CD4-positive, alpha-beta T cell (primary cell): ENCODE results near the gene ERP29. TPM values are rescaled to one million over a fixed set of nuclear protein-coding genes. Genes with fewer than 3 reads are reported as not detected.
A peak's percentile ranks its signal among the peaks of the same experiment; 100 is the strongest.
"Not testable (repeated sequence)": the region's sequence is repeated elsewhere in the genome, so short reads cannot be mapped to it uniquely, and the experiment has no call there.

ENCODE experiments used
- ATAC-seq: fragments of 200-7000 bp; cut with Tn5 transposase; one replicate; pipeline ENCODE4 v1.10.0; 2022; ENCODE audit warnings: mild to moderate bottlenecking; ENCODE audit not compliant: poor library complexity
- CTCF ChIA-PET: fragments of 350-600 bp; sonication (Branson Sonifier 250); formaldehyde crosslinking; loops from one replicate; lab custom pipeline; 2021; ENCODE audit warnings: antibody characterized with exemption, inconsistent platforms; lab: Charles Lee
- POLR2A ChIA-PET: fragments of 350-600 bp; sonication (Branson Sonifier 250); formaldehyde crosslinking; loops from one replicate; lab custom pipeline; 2021; ENCODE audit warnings: antibody characterized with exemption, inconsistent platforms; lab: Charles Lee
- DNase-seq, 14 experiments: peaks; one replicate each; pipeline ENCODE4 v3.0.0-alpha.2; 2013 to 2020; ENCODE audit warnings: mixed read lengths in 2 of 14
- H3K27ac ChIP-seq, 2 donors: one replicate each; pipeline versions ENCODE4 v1.5.1 to v1.7.0; 2013; ENCODE audit warnings: low read length in 2 of 2, low read depth in 1 of 2, mild to moderate bottlenecking in 1 of 2
- H3K27me3 ChIP-seq, 2 experiments: 1 replicate in 1 of 2; 2 replicates in 1 of 2; pipeline versions ENCODE4 v1.6.1 to v1.7.0; 2013; ENCODE audit warnings: low read length in 2 of 2, control low read depth in 1 of 2, mild to moderate bottlenecking in 1 of 2, moderate library complexity in 1 of 2; ENCODE audit not compliant: insufficient read depth in 2 of 2, control insufficient read depth in 1 of 2
- H3K36me3 ChIP-seq: one replicate; pipeline ENCODE4 v1.6.1; 2013; ENCODE audit warnings: low read length, control low read depth; ENCODE audit not compliant: insufficient read depth
- H3K4me1 ChIP-seq: one replicate; pipeline ENCODE4 v1.6.1; 2013; ENCODE audit warnings: low read length, control low read depth; ENCODE audit not compliant: insufficient read depth
- H3K4me3 ChIP-seq: one replicate; pipeline ENCODE4 v1.5.1; 2013; ENCODE audit warnings: mild to moderate bottlenecking, low read length, moderate library complexity
- H3K9me3 ChIP-seq, 2 experiments: 1 replicate in 1 of 2; 2 replicates in 1 of 2; pipeline versions ENCODE4 v1.6.1 to v1.7.0; 2013; ENCODE audit warnings: low read length in 2 of 2, mild to moderate bottlenecking in 2 of 2, control low read depth in 1 of 2, moderate library complexity in 1 of 2; ENCODE audit not compliant: control insufficient read depth in 1 of 2, insufficient read depth in 1 of 2
- H3K27ac Mint-ChIP-seq: one replicate; pipeline ENCODE4 v1.8.0; 2020; ENCODE audit warnings: mixed read lengths
- H3K27me3 Mint-ChIP-seq: one replicate; pipeline ENCODE4 v1.8.0; 2021; ENCODE audit warnings: mixed read lengths
- H3K36me3 Mint-ChIP-seq: one replicate; pipeline ENCODE4 v1.8.0; 2021; ENCODE audit warnings: low read depth, mixed read lengths
- H3K4me1 Mint-ChIP-seq: one replicate; pipeline ENCODE4 v1.8.0; 2021; ENCODE audit warnings: low read depth, mixed read lengths
- H3K4me3 Mint-ChIP-seq: one replicate; pipeline ENCODE4 v1.8.0; 2020; ENCODE audit warnings: mild to moderate bottlenecking, mixed read lengths
- H3K9me3 Mint-ChIP-seq: one replicate; pipeline ENCODE4 v1.8.0; 2020; ENCODE audit warnings: mixed read lengths
- intact Hi-C, 2 experiments: fragments of 100-400 bp; cut with DNase I in 1 of 2; cut with micrococcal nuclease in 1 of 2; formaldehyde crosslinking; loops; one replicate each; pipeline versions ENCODE4 v1.15.1 to v1.9.0; 2023 to 2025; cut with DNase I, micrococcal nuclease
- total RNA-seq, 174 experiments: library from RNA in 2 of 174; stranded (reverse) in 2 of 174; gene quantifications; one replicate each; pipeline ENCODE4 v1.2.3 and lab custom pipeline; 2021 to 2026
- TF ChIP-seq, protein P1 (sequence below): fragments of 200-600 bp; IDR thresholded peaks from one replicate; pipeline ENCODE4 v1.8.0; 2022; ENCODE audit warnings: antibody characterized with exemption, mild to moderate bottlenecking

The ERP29 gene
- total RNA-seq, 2 experiments from 2014 or later, result 109 to 117 TPM

DNA sequence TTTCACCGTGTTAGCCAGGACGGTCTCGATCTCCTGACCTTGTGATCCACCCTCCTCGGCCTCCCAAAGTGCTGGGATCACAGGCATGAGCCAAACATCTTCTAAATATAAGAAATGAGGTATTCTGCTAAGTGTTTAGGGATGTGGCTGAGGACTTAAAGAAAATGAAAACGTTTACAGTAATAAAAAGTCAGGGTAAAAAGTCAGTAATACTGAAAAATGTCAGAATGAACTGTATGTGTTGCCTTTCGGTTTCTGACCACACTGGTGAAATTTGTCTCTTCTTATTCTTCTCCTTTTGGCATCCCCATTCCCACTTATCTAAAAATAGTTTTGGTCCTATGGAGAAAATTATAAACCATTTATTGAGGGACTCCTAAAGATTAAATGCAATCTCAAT lies 20.8 kb upstream of the ERP29 start:
- H3K36me3 ChIP-seq, result no peaks in the 10 kb centered on the region
- Mint-ChIP-seq H3K27ac (peak overlapping the region; percentile 86), H3K4me3 (peak overlapping the region; percentile 65), H3K36me3 (peaks cover 32% of the 10 kb centered on the region), H3K4me1 (peaks cover 77% of the 10 kb centered on the region), H3K27me3 (no peaks in the 10 kb centered on the region), H3K9me3 (no peaks in the 10 kb centered on the region)
- TF ChIP-seq, protein P1, sequence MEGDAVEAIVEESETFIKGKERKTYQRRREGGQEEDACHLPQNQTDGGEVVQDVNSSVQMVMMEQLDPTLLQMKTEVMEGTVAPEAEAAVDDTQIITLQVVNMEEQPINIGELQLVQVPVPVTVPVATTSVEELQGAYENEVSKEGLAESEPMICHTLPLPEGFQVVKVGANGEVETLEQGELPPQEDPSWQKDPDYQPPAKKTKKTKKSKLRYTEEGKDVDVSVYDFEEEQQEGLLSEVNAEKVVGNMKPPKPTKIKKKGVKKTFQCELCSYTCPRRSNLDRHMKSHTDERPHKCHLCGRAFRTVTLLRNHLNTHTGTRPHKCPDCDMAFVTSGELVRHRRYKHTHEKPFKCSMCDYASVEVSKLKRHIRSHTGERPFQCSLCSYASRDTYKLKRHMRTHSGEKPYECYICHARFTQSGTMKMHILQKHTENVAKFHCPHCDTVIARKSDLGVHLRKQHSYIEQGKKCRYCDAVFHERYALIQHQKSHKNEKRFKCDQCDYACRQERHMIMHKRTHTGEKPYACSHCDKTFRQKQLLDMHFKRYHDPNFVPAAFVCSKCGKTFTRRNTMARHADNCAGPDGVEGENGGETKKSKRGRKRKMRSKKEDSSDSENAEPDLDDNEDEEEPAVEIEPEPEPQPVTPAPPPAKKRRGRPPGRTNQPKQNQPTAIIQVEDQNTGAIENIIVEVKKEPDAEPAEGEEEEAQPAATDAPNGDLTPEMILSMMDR, result no peak
- peak overlapping the region; percentile 31 to 44 for H3K27ac ChIP-seq
- POLR2A ChIA-PET, result interaction anchor here (0.8 to 14.5 kb wide), 7 partner anchors 10 to 47 kb away, joined by 3 to 351 read pairs (median 13); partner anchors contain the start of genes ERP29 and TMEM116
- no peaks in the 10 kb centered on the region for H3K9me3 ChIP-seq
- peaks cover 49% of the 10 kb centered on the region for H3K4me1 ChIP-seq
- no peak overlapping the region for H3K4me3 ChIP-seq
- DNase-seq (no peak), ATAC-seq (no peak)
- intact Hi-C loops, result loop anchor here (5.0 kb wide), 2 partner anchors 45 to 395 kb away; partner anchors contain the start of gene ATXN2 (in 1 of the 2)
- CTCF ChIA-PET, result interaction anchor here (2.0 to 3.7 kb wide), 2 partner anchors 9 to 21 kb away, joined by 6 to 28 read pairs; partner anchors contain the start of genes ERP29 and TMEM116
- H3K27me3 ChIP-seq, result no peaks in the 10 kb centered on the region

DNA sequence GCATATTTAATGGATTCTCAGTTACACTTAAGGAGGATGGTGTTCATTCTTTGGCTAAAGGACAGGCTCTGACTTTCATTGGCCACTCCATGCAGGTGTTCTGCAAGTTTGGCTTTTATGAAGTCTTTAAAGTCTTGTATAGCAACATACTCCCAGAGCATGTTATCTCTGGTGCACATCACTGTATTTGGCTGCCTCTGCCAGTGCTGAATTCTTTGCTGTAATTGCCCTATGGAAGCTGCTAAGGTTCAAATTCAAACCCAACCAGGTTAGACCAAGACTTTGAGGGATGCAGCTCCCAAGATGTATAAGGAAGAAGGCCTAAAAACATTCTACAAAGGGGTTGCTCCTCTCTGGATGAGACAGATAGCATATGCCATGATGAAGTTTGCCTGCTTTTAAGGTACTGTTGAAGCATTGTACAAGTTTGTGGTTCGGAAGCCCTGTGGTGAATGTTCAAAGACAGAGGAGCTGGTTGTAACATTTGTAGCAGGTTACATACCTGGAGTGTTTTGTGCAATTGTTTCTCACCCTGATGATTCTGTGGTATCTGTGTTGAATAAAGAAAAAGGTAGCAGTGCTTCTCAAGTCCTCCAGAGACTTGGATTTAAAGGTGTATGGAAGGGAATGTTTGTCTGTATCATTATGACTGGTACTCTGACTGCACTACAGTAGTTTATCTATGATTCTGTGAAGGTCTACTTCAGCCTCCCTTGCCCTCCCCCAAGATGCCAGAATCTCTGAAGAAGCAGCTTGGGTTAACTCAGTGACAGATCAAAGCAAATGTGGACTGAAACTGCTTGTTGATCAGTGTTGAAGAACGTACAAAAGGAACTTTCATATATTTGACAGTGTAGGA lies 19.7 kb upstream of the ERP29 start:
- peaks cover 80% of the 10 kb centered on the region for H3K4me1 Mint-ChIP-seq
- ATAC-seq (peak; percentile 78), DNase-seq (peak in 7 of 14 experiments; percentile 18 to 72 (median 52))
- Histone ChIP-seq H3K4me1 (peaks cover 56% of the 10 kb centered on the region), H3K27ac (peak overlapping the region; percentile 31 to 44), H3K36me3 (no peaks in the 10 kb centered on the region), H3K9me3 (no peaks in the 10 kb centered on the region), H3K27me3 (no peaks in the 10 kb centered on the region), H3K4me3 (peak overlapping the region; percentile 57)
- H3K27me3 Mint-ChIP-seq, result no peaks in the 10 kb centered on the region
- ChIA-PET CTCF (interaction anchor here (1.1 to 3.7 kb wide), 3 partner anchors 10 to 42 kb away, joined by 3 to 28 read pairs (median 6); partner anchors contain the start of genes ERP29 and TMEM116), POLR2A (interaction anchor here (0.7 to 14.5 kb wide), 16 partner anchors 9 to 152 kb away, joined by 3 to 351 read pairs (median 5); partner anchors contain the start of genes ERP29, MAPKAPK5, NAA25 and TMEM116)
- peak overlapping the region; percentile 86 for H3K27ac Mint-ChIP-seq
- H3K4me3 Mint-ChIP-seq, result peak overlapping the region; percentile 81
- peaks cover 25% of the 10 kb centered on the region for H3K36me3 Mint-ChIP-seq
- TF ChIP-seq, protein P1, result no peak
- intact Hi-C loops, result loop anchor here (1.0 to 5.0 kb wide), 4 partner anchors 8 to 396 kb away; partner anchors contain the start of genes ATXN2 (in 1 of the 2), ERP29 (in 1 of the 2) and TMEM116 (in 1 of the 2)
- no peaks in the 10 kb centered on the region for H3K9me3 Mint-ChIP-seq

DNA sequence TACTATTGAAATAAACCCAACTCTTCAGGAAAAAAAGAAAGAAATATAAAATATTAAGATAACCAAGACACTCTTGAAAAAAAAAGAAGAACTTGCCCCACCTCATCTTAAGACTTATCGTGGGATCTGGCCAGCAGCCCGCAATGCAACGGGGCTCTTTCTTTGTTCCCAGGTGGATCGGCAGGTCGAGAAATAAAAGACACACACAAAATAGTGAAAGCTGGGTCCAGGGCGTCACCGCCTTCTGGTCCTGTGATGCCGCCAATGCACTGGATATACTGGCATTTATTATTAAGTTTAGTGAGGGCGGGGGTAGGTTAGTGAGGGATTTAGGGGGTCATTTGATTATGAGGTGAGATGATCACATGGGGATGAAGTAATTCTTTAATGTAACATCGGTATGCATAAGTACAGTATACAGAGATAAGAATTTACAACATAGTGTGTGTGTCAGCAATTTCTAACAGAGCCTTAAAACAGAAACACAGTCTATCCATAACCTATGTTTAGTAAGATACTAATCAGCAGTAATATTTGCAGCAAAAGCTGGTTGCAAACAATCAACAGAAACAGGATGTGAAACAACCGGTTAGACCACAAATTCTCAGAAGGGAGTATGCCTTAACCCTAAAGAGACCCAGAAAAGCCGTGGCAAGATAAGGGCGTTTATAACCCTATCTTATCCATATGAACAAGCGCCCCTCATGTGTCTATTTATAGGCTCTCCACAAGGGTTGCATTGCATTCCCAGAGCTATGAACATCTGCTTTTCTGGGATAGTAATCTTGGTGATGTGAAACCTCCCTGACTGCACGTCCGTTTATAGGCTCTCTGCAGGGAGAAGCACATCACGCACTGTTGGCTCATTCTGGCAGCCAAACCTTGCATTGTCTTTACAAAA lies 18.8 kb upstream of the ERP29 start:
- ChIA-PET POLR2A (interaction anchor here (0.7 to 14.5 kb wide), 17 partner anchors 8 to 153 kb away, joined by 3 to 351 read pairs (median 5); partner anchors contain the start of genes ERP29, MAPKAPK5, NAA25 and TMEM116), CTCF (interaction anchor here (1.0 to 4.7 kb wide), 5 partner anchors 9 to 43 kb away, joined by 3 to 28 read pairs (median 6); partner anchors contain the start of genes ERP29 and TMEM116)
- H3K4me1 ChIP-seq, result peaks cover 64% of the 10 kb centered on the region
- not testable (repeated sequence) for ATAC-seq, H3K27me3 ChIP-seq, H3K9me3 ChIP-seq, H3K9me3 Mint-ChIP-seq, H3K27me3 Mint-ChIP-seq, H3K36me3 ChIP-seq
- Mint-ChIP-seq H3K27ac (peak overlapping the region; percentile 86), H3K4me1 (peaks cover 81% of the 10 kb centered on the region), H3K36me3 (peaks cover 19% of the 10 kb centered on the region), H3K4me3 (peak overlapping the region; percentile 81)
- peak overlapping the region; percentile 31 to 44 for H3K27ac ChIP-seq
- peak overlapping the region; percentile 57 for H3K4me3 ChIP-seq
- peak in 3 of 14 experiments; percentile 62 to 81 (median 63) for DNase-seq
- intact Hi-C loops, result loop anchor here (1.0 to 5.0 kb wide), 3 partner anchors 19 to 397 kb away; partner anchors contain the start of genes ATXN2 (in 1 of the 2), ERP29 (in 1 of the 2) and TMEM116 (in 1 of the 2)
